Stimulated activated CD8-positive, alpha-beta memory T cell treated with anti-CD3 and anti-CD28 coated beads, Interleukin-15, amount 100 ng/mL, for 48 hours (primary cell): ENCODE data around the gene CCDC200.
"Not testable (repeated sequence)": the region's sequence is repeated elsewhere in the genome, so short reads cannot be mapped to it uniquely, and the experiment has no call there.

Experiments used
- DNase-seq, 2 donors: peaks; one replicate each; pipeline ENCODE4 v3.0.0-alpha.2; 2020; ENCODE audit warnings: low read depth in 2 of 2

The CCDC200 gene

DNA sequence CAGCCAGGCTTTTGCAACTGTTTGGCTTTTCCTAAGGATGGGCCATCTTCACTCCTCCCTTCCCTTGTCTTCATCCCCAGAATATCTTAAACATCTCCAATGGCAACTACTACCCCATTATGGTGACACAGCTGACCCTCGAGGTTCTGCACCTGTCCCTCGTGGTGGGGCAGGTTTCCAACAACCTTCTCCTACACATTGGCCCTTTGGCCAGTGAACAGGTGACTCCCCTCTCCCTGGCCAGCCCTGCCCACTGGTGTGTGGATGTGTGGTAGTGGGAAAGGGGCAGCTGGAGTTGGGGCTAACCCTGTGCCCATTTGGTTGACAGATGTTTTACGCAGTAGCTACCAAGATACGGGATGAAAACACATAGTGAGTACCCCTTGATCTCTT is 12.1 kb downstream of the CCDC200 start:
- DNase-seq = no peak

- no peak for DNase-seq
Measured at GRCh38 chr17:43215341-43215740, 13.1 kb downstream of the CCDC200 start.

DNA sequence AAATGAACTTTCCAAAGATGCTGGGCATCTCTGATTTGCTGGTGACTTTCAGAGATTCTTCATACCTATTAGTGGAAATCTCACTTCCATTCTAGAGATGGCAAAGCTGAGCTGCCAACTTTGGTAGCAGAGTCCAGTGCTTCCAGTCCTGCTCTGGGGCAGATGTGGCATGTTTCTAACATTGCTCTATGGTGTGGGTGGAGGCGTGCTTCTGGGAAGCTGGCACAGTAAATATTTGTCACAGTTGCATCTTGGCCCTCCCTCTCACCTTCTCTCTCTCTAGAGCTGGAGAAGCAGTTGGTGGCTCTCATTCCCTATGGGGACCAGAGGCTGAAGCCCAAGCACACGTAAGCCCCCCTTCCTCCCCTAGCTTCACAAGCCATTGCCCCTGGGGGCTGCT is 14.9 kb downstream of the CCDC200 start:
- DNase-seq = no peak

GRCh38 chr17:43212641-43213490 is 15.6 kb downstream of the CCDC200 start:
- DNase-seq = no peak

DNA sequence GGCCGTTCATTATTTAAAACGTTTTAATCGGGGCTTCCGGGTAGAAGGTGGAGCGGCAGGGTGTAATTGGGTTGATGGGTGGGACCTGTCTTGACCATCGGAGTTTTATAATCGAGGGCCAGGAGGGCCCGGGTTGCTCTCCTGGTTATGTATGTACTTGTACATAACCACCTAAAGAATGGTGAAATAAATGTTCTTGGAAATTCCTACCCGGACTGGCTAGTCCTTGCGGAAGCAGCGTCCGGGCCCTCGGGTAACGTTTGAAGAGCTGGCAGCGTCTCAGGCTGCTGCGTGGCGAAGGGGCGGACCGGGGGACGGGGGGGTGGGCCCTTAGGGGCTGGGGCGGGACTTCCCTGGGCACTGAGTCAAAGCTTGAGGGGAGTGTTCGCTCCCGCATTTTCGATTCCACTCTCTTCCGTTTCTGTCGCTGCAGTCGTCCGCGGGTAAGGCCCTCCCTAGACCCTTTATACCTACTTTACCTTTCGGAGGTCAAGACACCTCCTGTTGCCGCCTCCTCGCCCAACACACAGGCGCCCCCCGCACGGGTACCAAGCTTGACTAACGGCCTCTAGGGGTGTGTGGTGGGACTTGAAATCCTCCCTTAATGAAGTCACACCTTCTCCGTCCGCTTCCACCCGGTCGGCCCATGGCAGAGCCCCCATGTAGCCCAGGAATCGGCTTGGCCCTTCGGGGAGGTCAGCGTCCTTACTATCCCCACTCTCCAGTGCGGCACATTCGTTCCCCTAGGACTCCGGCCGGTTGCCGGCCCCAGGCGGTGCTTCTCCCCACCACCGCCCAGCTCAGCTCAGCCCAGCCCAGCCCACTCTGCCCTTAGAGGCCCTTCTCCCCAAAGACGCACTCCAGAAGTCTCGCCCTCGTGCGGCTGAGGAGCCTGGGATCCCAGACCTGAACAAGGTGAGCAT is 16.7 kb downstream of the CCDC200 start, which contains the start of gene TMEM106A:
TMEM106A (plus strand) TSS at position 396 of the 923 bp plus-strand sequence. CDS start 1,167 bp downstream, outside the sequence.
- DNase-seq = peak; percentile 54 to 64

DNA sequence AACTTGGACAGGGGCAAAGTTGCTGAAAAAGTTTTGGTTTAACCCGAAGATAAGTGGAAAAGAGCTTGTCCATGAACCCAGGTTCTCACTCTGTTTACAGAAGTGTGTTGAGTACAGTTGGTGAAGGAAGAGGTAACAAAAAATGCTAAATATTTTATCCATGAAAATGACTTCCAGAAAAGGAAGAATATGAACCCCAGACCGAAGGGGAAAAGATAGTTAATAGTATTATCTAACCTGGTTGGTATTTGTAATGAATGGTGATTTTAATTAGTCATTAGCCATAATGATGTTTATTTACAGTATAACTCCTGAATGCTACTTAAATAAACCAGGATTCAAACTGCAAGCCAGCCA is 17.3 kb downstream of the CCDC200 start:
- no peak for DNase-seq

GRCh38 chr17:43210576-43210975 is 17.8 kb downstream of the CCDC200 start:
- no peak for DNase-seq

- DNase-seq = not testable (repeated sequence)
Measured at GRCh38 chr17:43203013-43203412, 25.4 kb downstream of the CCDC200 start.

- DNase-seq = no peak
Measured at GRCh38 chr17:43200127-43200526, 28.3 kb downstream of the CCDC200 start.

GRCh38 chr17:43199633-43200032 is 28.8 kb downstream of the CCDC200 start:
- DNase-seq = no peak

- DNase-seq = no peak
Measured at GRCh38 chr17:43193251-43193650, 35.2 kb downstream of the CCDC200 start.

DNA sequence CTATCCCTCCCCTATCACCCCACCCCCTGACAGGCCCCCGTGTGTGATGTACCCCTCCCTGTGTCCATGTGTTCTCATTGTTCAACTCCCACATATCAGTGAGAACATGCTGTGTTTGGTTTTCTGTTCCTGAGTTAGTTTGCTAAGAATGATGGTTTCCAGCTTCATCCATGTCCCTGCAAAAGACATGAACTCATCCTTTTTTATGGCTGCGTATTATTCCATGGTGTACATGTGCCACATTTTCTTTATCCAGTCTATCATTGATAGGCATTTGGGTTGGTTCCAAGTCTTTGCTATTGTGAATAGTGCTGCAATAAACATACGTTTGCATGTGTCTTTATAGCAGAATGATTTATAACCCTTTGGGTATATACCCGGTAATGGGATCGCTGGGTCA is 41.8 kb downstream of the CCDC200 start:
- not testable (repeated sequence) for DNase-seq

DNA sequence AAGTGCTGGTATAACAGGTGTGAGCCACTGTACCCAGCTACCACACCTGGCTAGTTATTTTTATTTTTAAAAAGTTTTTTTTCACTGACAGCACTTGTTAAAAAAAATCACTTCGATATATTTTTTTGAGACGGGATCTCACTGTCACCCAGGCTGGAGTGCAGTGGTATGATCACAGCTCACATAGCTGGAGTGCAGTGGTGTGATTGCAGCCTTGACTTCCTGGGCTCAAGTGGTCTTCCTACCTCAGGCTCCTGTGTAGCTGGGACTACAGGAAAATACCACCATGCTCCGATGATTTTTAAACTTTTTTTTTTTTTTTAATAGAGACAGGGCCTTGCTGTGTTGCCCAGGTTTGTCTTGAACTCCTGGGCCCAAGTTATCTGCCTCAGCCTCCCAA is 44.5 kb downstream of the CCDC200 start:
- DNase-seq = no peak

- DNase-seq = no peak
Measured at GRCh38 chr17:43176119-43176570, 52.3 kb downstream of the CCDC200 start.

GRCh38 chr17:43175213-43176118 is 53.0 kb downstream of the CCDC200 start:
- no peak for DNase-seq

DNA sequence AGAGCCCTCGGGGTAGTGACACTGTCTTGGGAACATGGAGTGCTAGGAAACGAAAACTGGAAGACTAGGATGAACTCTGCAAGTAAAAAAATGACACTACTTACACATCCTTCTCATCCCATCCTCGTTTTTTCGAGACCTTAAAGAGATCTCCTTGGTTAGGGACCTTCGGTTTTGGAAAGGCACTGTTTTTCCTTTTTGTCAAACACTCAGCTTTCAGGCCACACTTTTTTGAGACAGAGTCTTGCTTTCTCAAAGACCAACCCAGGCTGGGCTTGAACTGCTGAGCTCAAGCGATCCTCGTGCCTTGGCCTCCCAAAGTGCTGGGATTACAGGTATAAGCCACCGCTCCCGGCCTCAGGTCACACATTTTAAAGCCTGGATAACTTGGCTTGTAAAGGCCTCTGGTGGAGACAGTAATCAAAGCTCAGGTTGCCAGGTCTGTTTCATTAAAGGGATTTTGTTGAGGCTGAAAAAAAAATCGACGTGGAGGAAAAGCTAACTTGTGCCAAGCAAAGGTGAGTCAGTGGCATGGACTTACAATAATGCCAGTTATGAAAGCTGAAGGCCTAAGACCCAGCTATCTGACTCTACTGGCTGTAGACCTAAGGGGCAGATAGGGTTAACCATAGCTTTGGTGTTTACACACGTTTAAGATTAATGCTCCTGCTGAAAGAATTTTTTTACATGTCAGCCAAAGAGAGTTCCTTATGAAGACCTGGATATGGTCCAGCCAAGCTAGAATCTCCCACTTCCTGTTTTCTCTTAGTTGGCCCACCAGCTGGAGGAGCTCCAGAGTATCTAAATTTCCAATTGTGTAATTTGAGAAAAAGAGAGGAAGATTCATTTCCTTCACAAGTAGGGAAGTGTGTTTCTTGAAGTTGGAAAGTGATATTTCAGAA is 56.6 kb downstream of the CCDC200 start:
- no peak for DNase-seq
